Brain microvascular endothelial cell (primary cell): ENCODE results near the gene LRIF1.

Experiments used
- DNase-seq: peaks from one replicate; pipeline ENCODE4 v3.0.0-alpha.2; 2020
- H3K27ac ChIP-seq: fragments of 250-450 bp; sonication (Bioruptor Pico); 2 replicates; pipeline ENCODE4 v1.5.1; 2020; ENCODE audit warnings: mild to moderate bottlenecking, moderate library complexity
- H3K27me3 ChIP-seq: fragments of 250-450 bp; sonication (Bioruptor Pico); replicated peaks from 2 replicates; pipeline ENCODE4 v1.5.1; 2020; ENCODE audit warnings: mild to moderate bottlenecking
- H3K36me3 ChIP-seq: fragments of 250-450 bp; sonication (Bioruptor Pico); replicated peaks from 2 replicates; pipeline ENCODE4 v1.5.1; 2020; ENCODE audit warnings: mild to moderate bottlenecking
- H3K4me3 ChIP-seq: 2 replicates; pipeline ENCODE4 v1.5.1; 2011; ENCODE audit warnings: low read depth, mild to moderate bottlenecking, control low read depth, low read length, moderate library complexity
- CTCF ChIP-seq: IDR thresholded peaks from 2 replicates; pipeline ENCODE4 v1.5.1; 2011; ENCODE audit warnings: low read depth, mild to moderate bottlenecking, moderate library complexity, low read length, control low read depth, inconsistent platforms; ENCODE audit errors: missing control alignments
- in situ Hi-C: cut with HindIII; loops from 2 replicates; pipeline ENCODE4 v1.10.0; 2017; ENCODE audit warnings: low sequenced_read_pairs, low pct_ligation_motif_present

The LRIF1 gene

GRCh38 chr1:110956586-110956985, 7.1 kb downstream of the LRIF1 start:
- no peak for TF ChIP-seq CTCF
- H3K27me3 ChIP-seq = no peaks in the 10 kb centered on the region
- no peak overlapping the region for H3K27ac ChIP-seq
- DNase-seq = no peak
- H3K36me3 ChIP-seq = peaks cover 6% of the 10 kb centered on the region
- in situ Hi-C loops = no loop called here
- H3K4me3 ChIP-seq = no peak overlapping the region

- Histone ChIP-seq H3K36me3 (peaks cover 10% of the 10 kb centered on the region), H3K27ac (no peak overlapping the region), H3K4me3 (no peak overlapping the region), H3K27me3 (no peaks in the 10 kb centered on the region)
- no peak for DNase-seq
- TF ChIP-seq CTCF = no peak
- in situ Hi-C loops = no loop called here
Measured at GRCh38 chr1:110953031-110953430, 10.7 kb downstream of the LRIF1 start.

GRCh38 chr1:110952031-110952430, 11.7 kb downstream of the LRIF1 start:
- no peak overlapping the region for H3K27ac ChIP-seq
- no peak overlapping the region for H3K4me3 ChIP-seq
- in situ Hi-C loops = no loop called here
- peaks cover 12% of the 10 kb centered on the region for H3K36me3 ChIP-seq
- no peak for TF ChIP-seq CTCF
- H3K27me3 ChIP-seq = no peaks in the 10 kb centered on the region
- DNase-seq = no peak

GRCh38 chr1:110951161-110951560, 12.6 kb downstream of the LRIF1 start:
- TF ChIP-seq CTCF = no peak
- in situ Hi-C loops = no loop called here
- DNase-seq = no peak
- no peak overlapping the region for H3K27ac ChIP-seq
- H3K4me3 ChIP-seq = no peak overlapping the region
- no peaks in the 10 kb centered on the region for H3K27me3 ChIP-seq
- H3K36me3 ChIP-seq = peaks cover 12% of the 10 kb centered on the region

- no peak for TF ChIP-seq CTCF
- H3K27me3 ChIP-seq = no peaks in the 10 kb centered on the region
- no peak overlapping the region for H3K4me3 ChIP-seq
- DNase-seq = peak; percentile 53
- in situ Hi-C loops = no loop called here
- H3K27ac ChIP-seq = peak overlapping the region; percentile 55
- peaks cover 12% of the 10 kb centered on the region for H3K36me3 ChIP-seq
Measured at GRCh38 chr1:110948038-110948810, 15.5 kb downstream of the LRIF1 start.

- in situ Hi-C loops = no loop called here
- peaks cover 7% of the 10 kb centered on the region for H3K36me3 ChIP-seq
- no peak overlapping the region for H3K4me3 ChIP-seq
- no peak for DNase-seq
- no peaks in the 10 kb centered on the region for H3K27me3 ChIP-seq
- TF ChIP-seq CTCF = no peak
- H3K27ac ChIP-seq = no peak overlapping the region
Measured at GRCh38 chr1:110945626-110946025, 18.1 kb downstream of the LRIF1 start.
